ENCODE measurements around the gene CRY2. TPM values are rescaled to one million over a fixed set of nuclear protein-coding genes. Genes with fewer than 3 reads are reported as not detected.
A peak's percentile ranks its signal among the peaks of the same experiment; 100 is the strongest.

The CRY2 gene
- total and polyA plus RNA-seq, 2 of the 8 experiments (the other 6 are each of a cell fraction or from before 2014, with no cell fraction given), result 8.0 to 9.4 TPM

- Histone ChIP-seq H3K4me3 (ENCODE audit: extremely low read depth in 1 of 4, insufficient read depth in 2 of 4, low read depth in 3 of 4, low read length in 4 of 4) (no peak overlapping the region), H3K36me3 (ENCODE audit: control insufficient read depth in 2 of 4, insufficient read depth in 4 of 4, low read length in 3 of 4) (peaks cover 8 to 46% (median 31%) of the 10 kb centered on the region in 4 experiments), H3K18ac (ENCODE audit: extremely low read depth, low read length) (no peak overlapping the region), H4K5ac (ENCODE audit: insufficient read length, low read depth, low read length) (no peak overlapping the region), H2BK120ac (replicated peaks; ENCODE audit: low read depth, low read length) (no peak overlapping the region), H2AK5ac (ENCODE audit: low read depth, low read length) (no peak overlapping the region), H4K91ac (replicated peaks; ENCODE audit: insufficient read length, low read length) (no peak overlapping the region), H3K56ac (replicated peaks; ENCODE audit: insufficient read length, low read depth, low read length) (no peak overlapping the region), H3K9me3 (ENCODE audit: insufficient read depth in 2 of 2, low read depth in 1 of 2, low read length in 1 of 2) (no peaks in the 10 kb centered on the region), H3K4ac (replicated peaks; ENCODE audit: insufficient read length, low read depth, low read length) (no peak overlapping the region), H3K27ac (ENCODE audit: low read depth, low read length) (no peak overlapping the region), H3K9ac (replicated peaks in 1 of 4; ENCODE audit: extremely low read depth in 1 of 4, low read depth in 3 of 4, low read length in 3 of 4) (no peak overlapping the region), H3K14ac (ENCODE audit: insufficient read length) (no peak overlapping the region), H2AFZ (ENCODE audit: low read length) (no peak overlapping the region), H3K79me2 (ENCODE audit: control insufficient read depth in 1 of 2, insufficient read depth in 2 of 2, low read length in 2 of 2) (no peaks in the 10 kb centered on the region), H4K8ac (ENCODE audit: extremely low read depth, insufficient read depth, low read length) (0 out of 2 replicates have a peak overlapping the region, but pooled peaks have one; percentile 15), H3K79me1 (ENCODE audit: low read depth, low read length) (peaks cover 2% of the 10 kb centered on the region), H2BK12ac (ENCODE audit: low read depth, low read length) (no peak overlapping the region), H3K27me3 (replicated peaks in 1 of 4; ENCODE audit: control insufficient read depth in 3 of 4, extremely low read depth in 1 of 4, insufficient read depth in 3 of 4, low read length in 3 of 4) (no peaks in the 10 kb centered on the region), H3K4me2 (ENCODE audit: insufficient read depth in 1 of 2, low read depth in 2 of 2, low read length in 2 of 2) (no peak overlapping the region), H2BK15ac (ENCODE audit: low read length) (no peak overlapping the region), H4K20me1 (replicated peaks in 1 of 2; ENCODE audit: control insufficient read depth in 1 of 2, insufficient read depth in 2 of 2, low read length in 2 of 2) (peaks cover 3 to 12% of the 10 kb centered on the region in 2 experiments), H2BK20ac (ENCODE audit: low read length) (no peak overlapping the region), H2BK5ac (ENCODE audit: low read depth, low read length) (no peak overlapping the region), H3K4me1 (replicated peaks in 1 of 4; ENCODE audit: control insufficient read depth in 3 of 4, insufficient read depth in 4 of 4, low read length in 3 of 4) (no peaks in the 10 kb centered on the region), H3K23ac (ENCODE audit: insufficient read length) (no peak overlapping the region), H3K23me2 (ENCODE audit: low read depth, low read length) (no peaks in the 10 kb centered on the region)
- DNase-seq (ENCODE audit: low read depth in 1 of 2, low spot score in 2 of 2), result no peak
- POLR2A ChIA-PET (ENCODE audit: partially characterized antibody), result interaction anchor here (0.9 to 13.6 kb wide), 11 partner anchors 6 to 414 kb away, joined by 3 to 115 read pairs (median 4); partner anchors contain the start of genes LARGE2 and PEX16
- no peak for FAIRE-seq
- TF ChIP-seq RAD21 (IDR thresholded peaks at IDR 0.05 in 1 of 2, conservative IDR thresholded peaks at IDR 0.05 in 1 of 2; ENCODE audit: low read depth in 2 of 2, low read length in 2 of 2) (peak; percentile 6 to 35; a peak in 2 of 4 replicates), KDM4A (IDR thresholded peaks at IDR 0.05; ENCODE audit: low read depth, low read length, severe bottlenecking) (no peak)
- CTCF ChIA-PET (ENCODE audit: partially characterized antibody), result interaction anchor here (0.6 to 3.2 kb wide), 15 partner anchors 9 to 404 kb away, joined by 3 to 12 read pairs (median 4); no protein-coding TSS in a partner anchor
- WGBS, 2 experiments (ENCODE audit: extremely low coverage in 1 of 2, insufficient coverage in 1 of 2, insufficient read length in 1 of 2, insufficient replicate concordance in 2 of 2, low coverage in 1 of 2, low lambda C conversion rate in 2 of 2, missing lambda C conversion rate in 1 of 2), result 89% methylated on average over 14 of the region's 14 CpGs; no CpG with 5 or more reads in 1 of the 2 experiments
These were observed 82.9 kb downstream of the CRY2 start for GRCh38 chr11:45930031-45930794.

Measured in H1 (cell line).